H1 (cell line): Measurements from ENCODE around the gene TLCD2. TPM values are rescaled to one million over a fixed set of nuclear protein-coding genes. Genes with fewer than 3 reads are reported as not detected.

Experiments
- CTCF ChIA-PET: fragments of 300-600 bp; sonication (Branson Sonifier 250); formaldehyde crosslinking; loops from one replicate; lab custom pipeline; 2021; ENCODE audit not compliant: partially characterized antibody; lab: Charles Lee
- POLR2A ChIA-PET: fragments of 300-600 bp; sonication (Branson Sonifier 250); formaldehyde crosslinking; loops from one replicate; lab custom pipeline; 2021; ENCODE audit warnings: inconsistent platforms; ENCODE audit not compliant: partially characterized antibody; lab: Charles Lee
- DNase-seq, 2 experiments: peaks; one replicate each; pipeline versions ENCODE4 v3.0.0 to v3.0.0-alpha.2; 2010 to 2022; ENCODE audit warnings: low spot score in 2 of 2, low read depth in 1 of 2, mixed read lengths in 1 of 2
- FAIRE-seq: peaks from 2 replicates; lab custom pipeline; 2011; peaks lifted over from hg19 to GRCh38; lab: Jason Lieb, UNC
- H2AFZ ChIP-seq: 2 replicates; pipeline ENCODE4 v1.8.1; 2012; ENCODE audit warnings: low read length, inconsistent platforms
- H2AK5ac ChIP-seq: 2 replicates; pipeline ENCODE4 v1.6.1; 2013; ENCODE audit warnings: low read depth, low read length
- H2BK120ac ChIP-seq: replicated peaks from 2 replicates; pipeline ENCODE3; 2013; ENCODE audit warnings: low read depth, low read length, inconsistent platforms
- H2BK12ac ChIP-seq: 2 replicates; pipeline ENCODE4 v1.6.1; 2013; ENCODE audit warnings: low read depth, low read length
- H2BK15ac ChIP-seq: 2 replicates; pipeline ENCODE4 v1.6.1; 2013; ENCODE audit warnings: low read length
- H2BK20ac ChIP-seq: 2 replicates; pipeline ENCODE4 v1.6.1; 2013; ENCODE audit warnings: low read length
- H2BK5ac ChIP-seq: 2 replicates; pipeline ENCODE4 v1.6.1; 2013; ENCODE audit warnings: low read depth, low read length
- H3K14ac ChIP-seq: 2 replicates; pipeline ENCODE4 v1.6.1; 2013; ENCODE audit warnings: inconsistent platforms; ENCODE audit not compliant: insufficient read length
- H3K18ac ChIP-seq: 2 replicates; pipeline ENCODE4 v1.6.1; 2013; ENCODE audit warnings: low read length; ENCODE audit errors: extremely low read depth
- H3K23ac ChIP-seq: 2 replicates; pipeline ENCODE4 v1.6.1; 2013; ENCODE audit warnings: inconsistent platforms; ENCODE audit not compliant: insufficient read length
- H3K23me2 ChIP-seq: 2 replicates; pipeline ENCODE4 v1.6.1; 2013; ENCODE audit warnings: low read depth, low read length
- H3K27ac ChIP-seq: 2 replicates; pipeline ENCODE4 v1.6.1; 2011; ENCODE audit warnings: low read depth, low read length, inconsistent platforms
- H3K27me3 ChIP-seq, 4 experiments: replicated peaks in 1 of 4; 1 replicate in 1 of 4; 2 replicates in 3 of 4; pipeline versions ENCODE4 v1.6.1 to v1.8.1; 2011 to 2013; ENCODE audit warnings: low read length in 3 of 4, mild to moderate bottlenecking in 3 of 4, inconsistent platforms in 2 of 4, mixed read lengths in 2 of 4, moderate library complexity in 1 of 4; ENCODE audit not compliant: control insufficient read depth in 3 of 4, insufficient read depth in 3 of 4; ENCODE audit errors: extremely low read depth in 1 of 4
- H3K36me3 ChIP-seq, 4 experiments: 2 replicates each; pipeline versions ENCODE4 v1.6.1 to v1.8.1; 2011 to 2013; ENCODE audit warnings: mild to moderate bottlenecking in 4 of 4, low read length in 3 of 4, moderate library complexity in 2 of 4, control low read depth in 1 of 4, inconsistent platforms in 1 of 4; ENCODE audit not compliant: insufficient read depth in 4 of 4, control insufficient read depth in 2 of 4
- H3K4ac ChIP-seq: replicated peaks from 2 replicates; pipeline ENCODE3; 2013; ENCODE audit warnings: low read length, low read depth, mixed read lengths, inconsistent platforms; ENCODE audit not compliant: insufficient read length
- H3K4me1 ChIP-seq, 4 experiments: replicated peaks in 1 of 4; 1 replicate in 1 of 4; 2 replicates in 3 of 4; pipeline versions ENCODE4 v1.6.1 to v1.8.1; 2011 to 2013; ENCODE audit warnings: low read length in 3 of 4, inconsistent platforms in 2 of 4, mixed read lengths in 1 of 4; ENCODE audit not compliant: insufficient read depth in 4 of 4, control insufficient read depth in 3 of 4
- H3K4me2 ChIP-seq, 2 experiments: 2 replicates each; pipeline versions ENCODE4 v1.6.1 to v1.8.1; 2011 to 2013; ENCODE audit warnings: low read depth in 2 of 2, low read length in 2 of 2, control low read depth in 1 of 2, inconsistent platforms in 1 of 2, mild to moderate bottlenecking in 1 of 2; ENCODE audit not compliant: insufficient read depth in 1 of 2
- H3K4me3 ChIP-seq, 4 experiments: fragments of 200-600, 300-600 bp in 1 of 4; sonication (generic), shearing (Covaris generic), sonication (Bioruptor Twin) in 1 of 4; 2 replicates each; pipeline versions ENCODE4 v1.5.1 to v1.8.1; 2011 to 2016; ENCODE audit warnings: low read length in 4 of 4, low read depth in 3 of 4, control low read depth in 2 of 4, inconsistent platforms in 2 of 4, mild to moderate bottlenecking in 2 of 4, mixed read lengths in 1 of 4, moderate library complexity in 1 of 4; ENCODE audit not compliant: insufficient read depth in 2 of 4; ENCODE audit errors: extremely low read depth in 1 of 4
- H3K56ac ChIP-seq: replicated peaks from 2 replicates; pipeline ENCODE3; 2013; ENCODE audit warnings: low read depth, mild to moderate bottlenecking, mixed read lengths, low read length, inconsistent platforms; ENCODE audit not compliant: insufficient read length
- H3K79me1 ChIP-seq: 2 replicates; pipeline ENCODE4 v1.6.1; 2013; ENCODE audit warnings: low read depth, low read length, control low read depth
- H3K79me2 ChIP-seq, 2 experiments: 2 replicates each; pipeline versions ENCODE4 v1.6.1 to v1.8.1; 2012 to 2013; ENCODE audit warnings: low read length in 2 of 2, mild to moderate bottlenecking in 2 of 2, inconsistent platforms in 1 of 2; ENCODE audit not compliant: insufficient read depth in 2 of 2, control insufficient read depth in 1 of 2
- H3K9ac ChIP-seq, 4 experiments: replicated peaks in 1 of 4; 1 replicate in 1 of 4; 2 replicates in 3 of 4; pipeline versions ENCODE4 v1.6.1 to v1.8.1; 2011 to 2013; ENCODE audit warnings: low read depth in 3 of 4, low read length in 3 of 4, control low read depth in 2 of 4, mild to moderate bottlenecking in 2 of 4, moderate library complexity in 2 of 4, inconsistent platforms in 1 of 4; ENCODE audit errors: extremely low read depth in 1 of 4
- H3K9me3 ChIP-seq, 2 experiments: 2 replicates each; pipeline versions ENCODE4 v1.6.1 to v1.8.1; 2012 to 2013; ENCODE audit warnings: mild to moderate bottlenecking in 2 of 2, moderate library complexity in 2 of 2, control low read depth in 1 of 2, inconsistent platforms in 1 of 2, low read depth in 1 of 2, low read length in 1 of 2, mixed read lengths in 1 of 2; ENCODE audit not compliant: insufficient read depth in 2 of 2
- H4K20me1 ChIP-seq, 2 experiments: replicated peaks in 1 of 2; 2 replicates each; pipeline versions ENCODE3 to v1.8.1; 2011 to 2013; ENCODE audit warnings: inconsistent platforms in 2 of 2, low read length in 2 of 2, mild to moderate bottlenecking in 1 of 2; ENCODE audit not compliant: insufficient read depth in 2 of 2, control insufficient read depth in 1 of 2
- H4K5ac ChIP-seq: 2 replicates; pipeline ENCODE4 v1.6.1; 2013; ENCODE audit warnings: low read length, low read depth, mixed read lengths, inconsistent platforms; ENCODE audit not compliant: insufficient read length
- H4K8ac ChIP-seq: 2 replicates; pipeline ENCODE4 v1.8.0; 2013; ENCODE audit warnings: mild to moderate bottlenecking, moderate library complexity, low read length, inconsistent platforms; ENCODE audit not compliant: insufficient read depth; ENCODE audit errors: extremely low read depth
- H4K91ac ChIP-seq: replicated peaks from 2 replicates; pipeline ENCODE3; 2013; ENCODE audit warnings: low read length, mixed read lengths, inconsistent platforms; ENCODE audit not compliant: insufficient read length
- CHD1 ChIP-seq: IDR thresholded peaks from 2 replicates; pipeline ENCODE4 v1.6.1; 2012; ENCODE audit warnings: low read depth, low read length, improper control_type of control experiment
- CHD2 ChIP-seq: IDR thresholded peaks from 2 replicates; pipeline ENCODE4 v1.6.1; 2012; ENCODE audit warnings: low read length, improper control_type of control experiment
- SAP30 ChIP-seq: fragments of 300-600 bp; sonication (generic); IDR thresholded peaks from 2 replicates; pipeline ENCODE4 v1.7.1; 2012; ENCODE audit warnings: low read length, moderate library complexity, mild to moderate bottlenecking, inconsistent platforms; ENCODE audit not compliant: insufficient read depth, insufficient replicate concordance
- WGBS, 2 experiments: shearing (Covaris generic) in 1 of 2; methylation state at CpG; one replicate each; pipeline versions ENCODE4 v1.1.6 to v1.1.7; 2013 to 2015; ENCODE audit warnings: low lambda C conversion rate in 2 of 2, mixed read lengths in 2 of 2, inconsistent platforms in 1 of 2, low coverage in 1 of 2, missing lambda C conversion rate in 1 of 2; ENCODE audit not compliant: insufficient replicate concordance in 2 of 2, insufficient coverage in 1 of 2, insufficient read length in 1 of 2; ENCODE audit errors: extremely low coverage in 1 of 2, missing lambda C conversion rate in 1 of 2; 5-methylcytosine and 5-hydroxymethylcytosine counted together
- polyA plus RNA-seq, 7 experiments: library from polyadenylated mRNA; depleted of rRNA in 3 of 7; stranded (reverse) in 5 of 7; unstranded in 2 of 7; fragments of >200 nt in 5 of 7; fragments of 200-250 nt in 2 of 7; gene quantifications; 1 replicate in 5 of 7; 2 replicates in 1 of 7; 4 replicates in 1 of 7; pipeline versions ENCODE4 v1.2.1 to v1.2.3, GENCODE V29; 2011 to 2013; ENCODE audit warnings: missing spikeins in 2 of 7, mixed read lengths in 2 of 7
- total RNA-seq: library from RNA; stranded (reverse); fragmentation: NEBNext Ultra II Directional; extraction: Animal tissue kit (Norgen Biotek cat#: 25700); gene quantifications from 2 replicates; pipeline ENCODE4 v1.2.1, GENCODE V29; 2021

The TLCD2 gene
- total and polyA plus RNA-seq, 2 of the 8 experiments (the other 6 are each of a cell fraction or from before 2014, with no cell fraction given) = 0.47 to 1.4 TPM

GRCh38 chr17:1711804-1712203 is 1.6 kb upstream of the TLCD2 start:
- Histone ChIP-seq H4K8ac (no peak overlapping the region), H3K79me1 (peaks cover 7% of the 10 kb centered on the region; the same call in 1 of the 2 replicates), H2BK20ac (no peak overlapping the region), H3K23me2 (peaks cover 20% of the 10 kb centered on the region; the same call in 1 of the 2 replicates), H3K27me3 (peaks cover 0 to 2% (median 0%) of the 10 kb centered on the region in 4 experiments; a peak in 2 of 7 replicates), H3K9ac (no peak overlapping the region), H4K91ac (no peak overlapping the region), H2BK12ac (no peak overlapping the region), H3K79me2 (no peaks in the 10 kb centered on the region), H3K27ac (no peak overlapping the region), H4K20me1 (peaks cover 0 to 7% of the 10 kb centered on the region in 2 experiments), H3K23ac (no peak overlapping the region), H2AK5ac (no peak overlapping the region), H3K4me3 (no peak overlapping the region), H3K14ac (no peak overlapping the region), H3K9me3 (no peaks in the 10 kb centered on the region), H4K5ac (no peak overlapping the region), H3K4me2 (no peak overlapping the region; a peak in 1 of 4 replicates), H2BK15ac (no peak overlapping the region), H3K4ac (no peak overlapping the region), H2AFZ (no peak overlapping the region), H2BK120ac (no peak overlapping the region), H3K56ac (no peak overlapping the region), H2BK5ac (no peak overlapping the region), H3K4me1 (peaks cover 0 to 19% (median 15%) of the 10 kb centered on the region in 4 experiments; a peak in 6 of 7 replicates), H3K36me3 (no peaks in the 10 kb centered on the region), H3K18ac (no peak overlapping the region)
- ChIA-PET POLR2A (interaction anchor here (1.5 kb wide), 1 partner anchor 15 kb away, joined by 4 read pairs; no protein-coding TSS in a partner anchor), CTCF (no interaction called here)
- WGBS, 2 experiments = 90% methylated on average over 4 of the region's 4 CpGs; no CpG with 5 or more reads in 1 of the 2 experiments
- DNase-seq = no peak
- FAIRE-seq = no peak
- TF ChIP-seq CHD1 (no peak), CHD2 (no peak), SAP30 (peak; percentile 32)
